GM21576 (cell line): ENCODE data around the gene PLCB1.

Experiments used
- ATAC-seq: cut with Tn5 transposase; IDR thresholded peaks from one replicate; pipeline ENCODE4 v1.9.1; 2021; ENCODE audit warnings: mild to moderate bottlenecking, moderate library complexity; ENCODE audit not compliant: unreplicated experiment

The PLCB1 gene

DNA sequence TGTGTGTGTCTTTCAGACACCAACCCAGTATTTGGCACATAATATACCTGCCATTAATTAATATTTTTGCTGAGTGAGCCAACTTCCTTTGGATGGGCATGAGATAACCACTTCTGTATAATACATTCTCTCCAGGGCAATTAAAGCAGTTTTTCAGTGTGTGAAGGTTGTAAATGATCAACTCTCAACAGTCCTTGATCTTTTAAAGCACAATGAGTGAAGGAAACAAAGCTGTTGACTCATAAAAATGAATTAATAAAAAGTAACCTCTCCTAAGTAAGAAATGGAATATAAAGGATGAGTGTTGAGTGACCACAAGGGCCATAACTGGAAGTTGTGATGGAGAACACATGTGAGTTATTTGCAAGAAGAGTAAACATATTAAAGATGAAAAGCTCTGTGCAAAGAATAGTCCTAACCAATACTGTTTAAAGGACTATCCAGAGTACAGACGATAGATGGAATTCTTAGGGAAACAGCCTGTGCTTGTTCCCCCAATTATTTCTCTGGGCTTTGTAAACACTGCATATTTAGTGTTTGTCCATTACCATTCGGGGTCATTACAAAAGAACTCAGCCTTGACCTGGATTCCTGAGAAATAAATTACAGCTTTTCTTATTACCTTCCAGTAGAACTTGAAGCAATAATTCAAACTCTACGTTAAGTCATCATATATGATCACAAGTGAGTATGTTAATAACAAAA, 446.2 kb downstream of the PLCB1 start:
- ATAC-seq = no peak

DNA sequence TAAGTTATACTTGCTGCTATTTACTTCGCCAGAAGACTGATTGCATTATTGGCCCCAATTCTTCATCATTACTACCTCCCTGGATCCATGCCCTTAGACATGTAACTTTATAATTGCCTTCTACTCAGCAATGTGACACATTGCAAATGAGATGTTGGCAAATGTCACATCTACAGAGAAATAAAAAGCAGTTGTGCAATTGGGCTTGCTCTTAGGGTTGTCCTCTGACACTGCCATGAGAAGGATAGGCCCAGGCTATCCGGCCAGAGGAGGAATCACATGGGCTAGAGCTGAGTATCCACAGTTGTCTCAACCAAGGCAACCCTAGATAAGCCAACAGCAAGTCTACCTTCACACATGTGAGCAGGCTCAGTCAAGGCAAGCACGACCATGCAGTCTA, 447.0 kb downstream of the PLCB1 start:
- no peak for ATAC-seq

DNA sequence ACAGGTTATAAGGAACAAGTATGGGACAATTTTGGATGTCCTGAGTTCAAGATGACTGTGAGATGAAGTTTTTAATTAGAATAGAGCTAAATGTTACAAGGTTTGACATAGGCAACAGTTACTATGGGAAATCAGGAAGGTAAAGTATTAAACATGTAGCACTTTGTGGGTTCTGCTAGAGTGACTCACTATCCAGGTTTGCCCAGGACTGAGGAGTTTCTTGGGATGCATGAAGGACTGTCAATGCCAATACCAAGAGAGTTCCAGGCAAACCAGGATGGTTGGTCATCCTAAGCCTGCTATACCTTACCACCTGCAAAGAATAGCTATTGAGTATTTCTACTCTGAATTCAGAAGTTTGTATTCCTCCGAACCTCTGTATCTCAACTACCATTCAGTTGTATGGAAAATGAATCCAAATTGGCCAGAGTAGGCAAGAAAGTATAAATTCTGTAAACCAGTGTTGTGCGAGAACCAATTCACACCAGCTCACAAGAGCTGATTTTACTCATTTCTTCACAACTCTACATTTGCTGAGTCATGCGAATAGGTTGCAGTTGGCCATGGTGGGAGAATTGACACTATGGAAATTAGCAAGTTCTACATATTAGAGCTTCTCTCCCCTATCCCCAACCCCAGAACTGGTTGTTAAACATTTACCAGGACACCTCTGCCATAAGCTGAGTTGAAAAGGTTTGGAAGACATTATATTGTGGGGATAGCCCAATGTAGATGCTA, 449.5 kb downstream of the PLCB1 start:
- ATAC-seq = no peak

DNA sequence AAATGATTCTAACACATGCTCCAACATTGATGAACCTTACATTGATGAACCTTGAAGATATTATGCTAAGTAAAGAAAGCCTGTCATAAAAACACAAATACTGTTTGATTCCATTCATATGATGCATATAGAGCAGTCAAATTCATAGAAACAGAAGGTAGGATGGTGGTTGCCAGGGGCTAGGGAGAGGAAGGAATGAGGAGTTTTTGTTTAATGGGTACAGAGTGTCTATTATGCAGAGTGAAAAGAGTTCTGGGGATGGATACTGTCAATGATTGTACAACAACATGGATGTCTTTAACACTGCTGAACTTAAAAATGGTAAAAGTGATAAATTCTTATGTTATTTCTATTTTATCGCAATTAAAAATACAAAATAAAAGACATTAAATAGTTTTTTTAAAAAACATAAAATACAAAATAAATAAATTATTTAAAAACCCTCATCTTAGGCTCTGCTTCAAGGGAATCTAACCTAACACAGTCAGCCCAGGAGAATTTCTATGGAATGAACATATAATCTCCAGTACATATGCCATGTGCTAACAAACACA, 451.0 kb downstream of the PLCB1 start:
- ATAC-seq = no peak

DNA sequence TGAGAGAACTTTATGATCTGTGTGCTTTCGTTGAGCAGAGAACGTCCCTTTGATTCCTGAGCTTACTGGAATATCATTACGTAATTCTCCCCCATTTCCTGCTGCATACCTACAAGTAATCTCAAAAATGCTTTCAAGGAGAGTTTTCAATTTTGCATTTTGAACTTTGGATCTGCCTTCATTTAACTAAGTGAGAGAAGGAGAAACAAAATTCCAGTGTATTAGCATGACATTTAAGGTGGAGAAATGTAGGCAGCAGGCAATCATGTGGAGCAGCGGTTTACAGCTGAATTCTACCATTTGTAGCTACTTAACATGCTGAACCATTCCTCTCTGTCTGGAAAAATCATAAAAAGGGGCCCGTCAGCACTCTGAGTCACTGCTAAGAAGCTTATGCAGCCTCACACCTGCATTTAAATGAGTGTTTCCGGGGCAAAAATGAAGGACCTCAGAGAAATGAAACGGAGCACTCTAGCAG, 451.5 kb downstream of the PLCB1 start:
- ATAC-seq = no peak

DNA sequence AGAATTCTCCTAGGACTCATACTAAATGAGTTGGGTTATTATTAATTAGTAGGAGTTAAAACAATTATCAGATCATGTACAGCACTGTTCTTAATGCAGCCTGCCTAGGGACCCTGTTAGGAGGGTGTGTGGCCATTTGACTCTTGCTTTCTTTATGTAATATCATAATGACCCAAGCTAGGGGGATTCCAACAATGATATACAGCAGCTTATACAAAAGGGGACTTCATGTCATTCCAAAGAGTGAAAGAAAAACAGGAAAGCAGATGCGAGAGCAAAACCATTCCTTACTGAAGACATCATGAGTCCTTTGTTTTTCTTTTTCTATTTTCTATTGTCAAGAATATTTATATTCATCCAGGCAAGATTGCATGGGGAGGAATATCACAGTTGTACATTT, 455.2 kb downstream of the PLCB1 start:
- ATAC-seq = no peak

DNA sequence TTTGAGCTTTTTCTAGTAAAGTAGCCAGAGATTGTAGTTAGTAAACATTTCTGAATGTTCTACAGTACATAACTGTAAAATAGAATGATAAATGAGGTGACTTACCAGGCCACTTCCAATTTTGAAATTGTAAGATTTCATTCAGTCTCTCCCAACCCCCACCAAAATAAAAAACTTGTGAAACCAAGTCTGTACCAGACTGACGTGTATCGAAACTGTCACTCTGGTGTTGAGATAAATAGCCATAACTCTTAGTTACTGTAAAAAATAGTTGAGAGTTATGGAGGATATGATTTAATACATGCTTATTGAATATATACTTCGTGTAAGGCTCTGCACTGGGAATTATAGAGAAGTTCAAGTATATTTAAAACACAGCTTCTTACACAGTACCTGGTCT, 455.7 kb downstream of the PLCB1 start:
- peak; percentile 84 for ATAC-seq

DNA sequence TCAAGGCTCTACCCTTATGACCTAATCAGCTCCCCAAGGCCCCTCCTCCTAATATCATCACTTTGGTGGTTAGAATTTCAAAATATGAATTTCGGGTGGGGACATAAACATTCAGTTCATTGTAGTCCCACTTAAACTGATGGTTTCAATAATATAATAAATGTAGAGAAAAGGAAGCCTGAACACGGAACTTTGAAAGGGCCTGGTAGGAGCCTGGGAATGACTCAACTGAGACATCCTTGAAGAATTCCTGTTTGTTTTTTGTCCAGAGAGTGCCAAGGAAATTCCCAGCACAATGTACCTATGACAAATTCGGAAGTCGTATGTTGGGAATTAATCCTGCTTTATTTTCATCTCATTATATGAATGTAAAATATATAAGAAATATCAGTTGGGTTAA, 457.9 kb downstream of the PLCB1 start:
- no peak for ATAC-seq

DNA sequence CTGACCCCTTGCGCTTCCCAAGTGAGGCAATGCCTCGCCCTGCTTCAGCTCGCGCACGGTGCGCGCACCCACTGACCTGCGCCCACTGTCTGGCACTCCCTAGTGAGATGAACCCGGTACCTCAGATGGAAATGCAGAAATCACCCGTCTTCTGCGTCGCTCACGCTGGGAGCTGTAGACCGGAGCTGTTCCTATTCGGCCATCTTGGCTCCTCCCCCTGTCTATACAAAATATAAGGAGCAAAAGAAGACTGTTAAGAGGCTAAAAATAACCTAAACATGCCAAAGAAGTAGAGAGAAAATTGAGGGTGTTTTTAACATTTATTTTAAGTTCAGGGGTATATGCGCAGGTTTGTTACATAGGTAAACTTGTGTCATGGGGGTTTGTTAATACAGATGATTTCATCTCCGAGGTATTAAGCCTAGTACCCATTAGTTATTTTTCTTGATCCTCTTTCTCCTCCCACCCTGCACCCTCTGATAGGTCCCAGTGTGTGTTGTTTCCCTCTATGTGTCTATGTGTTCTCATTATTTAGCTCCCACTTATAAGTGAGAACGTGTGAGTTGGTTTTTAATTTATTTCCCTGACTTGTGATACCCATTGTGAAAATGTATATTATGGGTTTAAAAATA, 469.0 kb downstream of the PLCB1 start:
- ATAC-seq = peak; percentile 10

DNA sequence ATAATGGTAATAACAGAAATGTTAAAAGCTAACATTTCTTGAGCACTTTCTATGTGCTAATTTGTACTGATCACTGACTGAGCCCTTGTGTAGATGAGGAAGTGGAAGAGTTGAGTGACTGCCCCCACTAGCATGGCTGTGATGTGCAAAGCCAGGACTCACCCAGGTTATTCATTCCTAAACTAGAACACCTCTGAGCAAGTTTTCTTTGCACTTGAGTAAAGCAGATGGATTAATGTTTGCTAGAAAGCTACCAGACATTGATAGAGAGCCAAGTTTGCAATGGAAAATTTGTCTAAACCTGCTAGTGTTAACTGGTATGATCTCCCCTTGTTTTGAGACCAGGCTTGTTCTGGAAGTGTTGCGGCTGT, 469.5 kb downstream of the PLCB1 start:
- peak; percentile 95 for ATAC-seq

DNA sequence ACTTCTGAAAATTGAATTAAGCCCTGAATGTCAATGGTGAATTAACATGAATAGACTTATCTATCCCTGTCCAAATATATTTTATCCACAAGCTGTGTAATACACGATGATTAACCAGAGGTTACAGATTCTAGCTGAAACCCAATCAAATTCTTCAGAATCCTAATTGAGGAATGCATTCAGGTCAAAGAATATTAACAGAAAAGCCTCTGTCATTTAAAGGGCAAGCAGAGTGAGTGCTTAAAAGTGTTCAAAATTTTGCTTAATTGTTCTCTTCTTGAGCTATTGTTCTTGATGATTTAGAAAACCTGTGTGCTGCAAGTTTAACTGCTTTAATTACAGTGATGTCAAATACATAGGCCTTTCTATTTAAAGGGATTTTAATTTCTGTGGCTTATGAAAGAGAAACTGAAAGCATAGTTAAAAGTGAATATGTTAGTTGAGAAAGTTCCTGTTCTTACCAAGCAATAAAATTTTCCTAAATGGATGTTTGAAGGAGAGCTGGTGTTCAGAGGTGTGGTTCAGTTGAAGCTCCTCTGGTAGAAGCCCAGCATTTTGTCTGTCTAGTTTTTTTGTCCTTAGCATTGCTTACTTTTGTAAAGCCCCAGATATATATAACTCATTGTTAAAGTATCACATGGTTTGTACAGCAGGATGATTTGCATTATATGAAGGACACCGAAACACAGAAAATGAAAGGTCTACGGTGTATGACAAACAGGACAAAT, 470.5 kb downstream of the PLCB1 start:
- peak; percentile 82 for ATAC-seq

DNA sequence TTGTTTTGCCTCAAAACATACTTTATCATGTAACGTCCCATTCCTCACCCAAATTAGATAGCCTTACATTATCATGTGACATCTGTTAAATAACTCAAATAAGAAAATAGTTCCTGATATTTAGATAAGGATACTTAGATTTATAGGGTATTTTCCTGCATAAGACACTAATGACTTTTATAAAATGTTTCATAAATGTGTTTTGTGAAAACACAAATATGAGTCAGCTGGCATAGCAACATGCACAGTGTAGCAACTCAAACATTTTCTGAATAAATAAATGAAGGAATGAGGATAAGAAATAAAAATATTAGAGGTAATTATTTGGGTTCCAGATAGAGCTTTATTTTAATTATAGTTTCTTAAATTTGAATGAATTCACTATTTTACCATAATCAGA, 476.4 kb downstream of the PLCB1 start:
- ATAC-seq = no peak

DNA sequence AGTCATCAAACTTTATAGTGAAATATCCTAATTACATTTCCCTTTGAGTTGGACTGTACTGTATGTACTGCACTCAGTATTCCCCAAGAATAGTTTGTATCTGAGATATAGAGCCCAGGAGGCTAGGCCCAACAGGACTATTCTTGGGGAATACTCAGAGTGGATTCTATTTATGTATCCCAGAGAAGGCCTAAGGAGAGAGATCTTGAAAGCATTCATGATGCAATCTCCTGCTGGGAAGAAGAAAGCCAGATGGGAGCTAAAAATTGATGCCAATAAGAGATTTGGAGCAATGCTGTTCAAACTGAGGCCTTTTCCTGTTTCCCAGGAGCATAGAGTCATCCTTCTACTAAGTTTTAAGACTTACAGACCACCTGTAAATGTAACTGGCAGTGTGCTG, 484.7 kb downstream of the PLCB1 start:
- no peak for ATAC-seq

DNA sequence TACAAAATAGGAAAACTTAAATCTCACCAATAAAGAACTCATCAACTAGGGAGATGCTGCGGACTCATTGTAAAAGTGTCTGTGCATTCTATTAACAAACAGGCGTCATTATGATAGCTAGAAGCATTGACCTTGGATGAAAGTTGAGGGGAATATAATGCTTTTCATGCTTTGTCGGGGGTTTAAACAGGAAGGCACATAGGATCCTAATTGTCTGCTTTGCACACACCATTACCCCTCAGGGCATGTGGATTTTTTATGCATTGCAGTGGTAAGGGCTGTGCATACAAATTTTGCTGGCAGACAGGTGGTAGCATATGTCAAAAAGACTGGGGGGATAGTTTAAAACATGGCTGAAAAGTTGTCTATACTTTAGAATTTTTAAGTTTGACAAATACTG, 488.9 kb downstream of the PLCB1 start:
- ATAC-seq = no peak

DNA sequence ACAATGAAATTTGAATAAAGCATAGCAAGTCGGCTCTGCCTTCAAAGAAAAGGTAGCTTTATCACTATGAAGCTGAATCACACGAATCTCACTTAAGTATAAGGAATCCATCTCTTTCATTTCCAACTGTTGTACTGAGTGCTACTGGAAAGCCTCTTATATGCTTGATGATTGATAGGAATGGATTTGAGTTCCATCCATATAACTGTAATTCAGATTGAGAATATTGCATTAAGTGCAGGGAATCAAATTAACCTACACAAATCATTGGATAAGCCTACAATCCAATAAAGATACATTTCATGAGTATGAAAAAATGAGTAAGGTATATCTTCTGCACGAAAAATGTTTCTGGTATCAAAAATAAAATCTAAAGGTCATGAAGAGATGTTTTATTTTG, 492.0 kb downstream of the PLCB1 start:
- ATAC-seq = no peak

DNA sequence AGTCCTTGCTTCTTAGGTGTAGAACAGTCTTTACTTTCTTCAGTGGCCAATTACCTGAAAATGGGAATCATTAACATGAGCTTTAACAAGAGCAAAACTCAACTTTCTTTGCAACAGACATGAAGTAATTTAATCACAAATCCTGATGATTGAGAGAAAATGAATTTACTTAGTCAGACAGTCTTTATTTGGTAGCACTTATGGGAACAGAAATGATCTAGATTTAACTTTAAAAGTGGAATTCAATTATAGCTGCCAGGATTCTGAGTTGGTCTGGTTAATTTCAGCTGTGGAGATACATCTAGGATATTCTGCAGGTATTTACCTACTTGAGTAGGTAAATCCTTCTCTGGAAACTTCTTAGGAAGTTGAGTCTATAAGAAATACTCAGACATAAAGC, 492.6 kb downstream of the PLCB1 start:
- no peak for ATAC-seq

DNA sequence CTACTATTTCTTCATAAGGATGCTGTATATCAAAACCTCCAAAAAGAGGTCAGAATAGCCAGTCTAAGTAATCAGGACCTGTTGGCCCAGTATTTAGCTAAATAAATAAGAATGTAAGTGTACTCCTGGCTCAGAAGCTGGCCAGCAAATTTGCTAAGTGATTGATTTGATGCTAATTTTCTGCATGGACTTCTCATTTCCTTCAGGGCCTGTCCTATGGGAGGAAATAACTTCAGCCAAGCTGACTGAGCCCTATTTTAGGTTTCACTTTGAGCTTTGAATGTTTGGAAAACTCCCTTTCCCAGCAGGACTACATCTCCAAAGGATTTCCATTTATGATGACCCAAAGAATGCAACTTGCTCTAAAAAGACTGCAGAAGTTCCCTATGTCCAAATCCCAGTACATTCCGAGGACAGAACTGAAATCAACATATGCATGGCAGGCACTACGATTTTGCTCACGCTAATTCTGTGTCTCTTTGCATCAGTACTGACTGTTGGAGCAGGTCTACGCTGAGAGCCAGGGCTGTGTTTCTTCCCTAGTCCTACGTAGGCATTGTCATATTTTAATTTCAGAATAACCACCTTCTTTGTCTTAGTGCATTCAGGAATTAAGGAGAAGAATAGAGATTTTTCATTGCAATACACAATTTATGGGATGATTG, 495.4 kb downstream of the PLCB1 start:
- ATAC-seq = no peak

DNA sequence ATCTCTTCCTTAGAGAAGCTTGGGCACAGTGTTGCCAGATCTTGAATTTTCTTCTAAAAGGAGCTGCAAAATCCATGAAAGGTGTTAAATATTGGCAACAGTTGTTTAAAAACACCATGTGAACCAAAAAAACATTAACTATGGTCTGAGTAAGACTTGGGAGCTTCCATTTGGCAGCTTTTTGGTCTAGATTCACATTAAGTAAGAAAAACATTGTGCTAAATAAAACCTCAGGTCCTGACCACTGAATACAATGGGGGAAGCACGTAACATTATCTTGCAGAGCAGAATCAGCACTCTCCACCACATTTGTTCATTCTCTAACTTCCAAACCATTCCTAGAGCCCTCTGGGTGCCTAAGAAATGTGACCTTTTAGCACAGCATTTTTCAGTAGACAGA, 499.2 kb downstream of the PLCB1 start:
- no peak for ATAC-seq

DNA sequence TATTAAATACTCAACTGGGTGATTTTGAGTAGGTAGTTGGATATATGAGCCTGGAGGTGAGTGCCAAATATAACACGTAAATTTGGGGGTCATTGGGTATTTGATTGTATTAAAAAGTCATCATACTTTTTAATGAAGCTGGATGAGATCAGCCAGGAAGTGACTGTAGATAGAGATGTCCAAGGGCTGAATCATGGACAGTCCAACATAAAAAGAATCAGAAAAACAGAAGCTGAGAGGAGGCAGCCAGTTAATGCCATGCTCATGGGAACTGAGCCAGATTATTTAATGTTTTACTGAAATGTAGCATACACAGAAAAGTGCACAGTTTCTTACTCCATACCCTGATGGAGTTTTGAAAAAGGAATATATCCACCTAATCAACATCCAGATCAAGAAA, 501.3 kb downstream of the PLCB1 start:
- ATAC-seq = no peak

DNA sequence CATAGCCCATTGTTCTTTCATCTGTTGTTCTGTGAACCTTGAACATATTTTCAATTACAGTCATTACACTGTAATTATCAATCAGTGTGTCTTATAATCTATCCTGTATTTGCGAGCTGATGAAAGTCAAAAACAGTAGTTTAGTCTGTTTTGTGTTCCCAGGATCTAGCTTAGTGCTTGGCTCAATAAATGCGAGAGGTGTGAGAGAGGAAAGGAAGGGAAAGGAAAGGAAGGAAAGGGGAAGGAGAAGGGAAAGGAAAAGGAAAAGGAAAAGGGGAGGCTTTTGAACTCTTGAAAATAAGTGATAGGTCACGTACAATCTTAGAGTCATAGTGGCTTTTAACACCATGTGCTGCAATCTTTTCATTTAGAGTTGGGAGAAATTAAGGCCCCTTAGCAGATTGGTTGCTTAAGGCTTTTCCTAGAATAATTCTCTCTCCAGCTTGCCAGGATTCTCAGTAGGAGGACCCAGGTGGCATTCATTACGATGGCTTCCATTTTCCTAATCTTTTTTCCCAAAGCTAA, 503.0 kb downstream of the PLCB1 start:
- no peak for ATAC-seq
